Activated CD8-positive, alpha-beta T cell treated with anti-CD3 and anti-CD28 coated beads, Interleukin-2, amount 10 ng/mL, durations not matched to agents 7 days and 5 days (primary cell): ENCODE results near the gene FBXO10. TPM values are rescaled to one million over a fixed set of nuclear protein-coding genes. Genes with fewer than 3 reads are reported as not detected.

Source experiments
- ATAC-seq: fragments of 150-1000 bp; cut with Tn5 transposase; one replicate; pipeline ENCODE4 v1.10.0; 2021; ENCODE audit warnings: moderate library complexity
- CTCF ChIA-PET: fragments of 350-600 bp; sonication (Branson Sonifier 250); formaldehyde crosslinking; loops from one replicate; lab custom pipeline; 2021; ENCODE audit warnings: antibody characterized with exemption; lab: Charles Lee
- POLR2A ChIA-PET: fragments of 350-600 bp; sonication (Branson Sonifier 250); formaldehyde crosslinking; loops from one replicate; lab custom pipeline; 2021; ENCODE audit warnings: antibody characterized with exemption; lab: Charles Lee
- DNase-seq: peaks from one replicate; pipeline ENCODE4 v3.0.0-alpha.2; 2020
- H3K27ac Mint-ChIP-seq: one replicate; pipeline ENCODE4 v1.8.0; 2021; ENCODE audit warnings: mild to moderate bottlenecking, mixed read lengths
- H3K27me3 Mint-ChIP-seq: one replicate; pipeline ENCODE4 v1.8.0; 2021; ENCODE audit warnings: low read depth, mixed read lengths
- H3K36me3 Mint-ChIP-seq: one replicate; pipeline ENCODE4 v1.8.0; 2021; ENCODE audit warnings: low read depth, mixed read lengths
- H3K4me1 Mint-ChIP-seq: one replicate; pipeline ENCODE4 v1.8.0; 2021; ENCODE audit warnings: low read depth, mixed read lengths
- H3K4me3 Mint-ChIP-seq: one replicate; pipeline ENCODE4 v1.8.0; 2021; ENCODE audit warnings: mild to moderate bottlenecking, mixed read lengths
- H3K9me3 Mint-ChIP-seq: one replicate; pipeline ENCODE4 v1.8.0; 2022; ENCODE audit warnings: mixed read lengths; ENCODE audit not compliant: insufficient read depth
- total RNA-seq, 2 experiments: library from RNA; stranded (reverse); gene quantifications; one replicate each; pipeline ENCODE4 v1.2.3, GENCODE V29; 2021

Gene FBXO10
- total RNA-seq, 2 experiments from 2014 or later = 2.0 to 2.3 TPM

GRCh38 chr9:37563806-37564513, 12.2 kb downstream of the FBXO10 start:
- no peaks in the 10 kb centered on the region for H3K4me1 Mint-ChIP-seq
- CTCF ChIA-PET = interaction anchor here (1.3 kb wide), 1 partner anchor 10 kb away, joined by 3 read pairs; no protein-coding TSS in a partner anchor
- peaks cover 14% of the 10 kb centered on the region for H3K9me3 Mint-ChIP-seq
- DNase-seq (no peak), ATAC-seq (no peak)
- no peaks in the 10 kb centered on the region for H3K27me3 Mint-ChIP-seq
- peaks cover 23% of the 10 kb centered on the region for H3K36me3 Mint-ChIP-seq
- H3K4me3 Mint-ChIP-seq = no peak overlapping the region
- POLR2A ChIA-PET = no interaction called here
- no peak overlapping the region for H3K27ac Mint-ChIP-seq

DNA sequence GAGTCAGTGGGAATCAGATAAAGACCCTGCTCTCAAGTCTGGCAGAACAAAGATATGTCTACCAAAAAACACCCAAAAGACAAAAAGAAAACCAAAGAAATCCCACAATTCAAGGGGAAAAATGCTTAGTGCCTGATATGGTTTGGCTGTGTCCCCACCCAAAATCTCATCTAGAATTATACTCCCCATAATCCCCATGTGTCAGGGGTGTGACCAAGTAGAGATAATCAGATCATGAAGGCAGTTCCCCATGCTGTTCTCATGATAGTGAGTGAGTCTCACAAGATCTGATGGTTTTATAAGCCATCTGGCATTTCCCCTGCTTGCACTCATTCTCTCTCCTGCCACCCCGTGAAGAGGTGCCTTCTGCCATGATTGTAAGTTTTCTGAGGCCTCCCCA, 13.4 kb downstream of the FBXO10 start:
- no peak for DNase-seq
- H3K27ac Mint-ChIP-seq = no peak overlapping the region
- ChIA-PET POLR2A (no interaction called here), CTCF (no interaction called here)
- peaks cover 14% of the 10 kb centered on the region for H3K9me3 Mint-ChIP-seq
- no peaks in the 10 kb centered on the region for H3K4me1 Mint-ChIP-seq
- no peaks in the 10 kb centered on the region for H3K27me3 Mint-ChIP-seq
- ATAC-seq = no peak
- no peak overlapping the region for H3K4me3 Mint-ChIP-seq
- peaks cover 19% of the 10 kb centered on the region for H3K36me3 Mint-ChIP-seq

DNA sequence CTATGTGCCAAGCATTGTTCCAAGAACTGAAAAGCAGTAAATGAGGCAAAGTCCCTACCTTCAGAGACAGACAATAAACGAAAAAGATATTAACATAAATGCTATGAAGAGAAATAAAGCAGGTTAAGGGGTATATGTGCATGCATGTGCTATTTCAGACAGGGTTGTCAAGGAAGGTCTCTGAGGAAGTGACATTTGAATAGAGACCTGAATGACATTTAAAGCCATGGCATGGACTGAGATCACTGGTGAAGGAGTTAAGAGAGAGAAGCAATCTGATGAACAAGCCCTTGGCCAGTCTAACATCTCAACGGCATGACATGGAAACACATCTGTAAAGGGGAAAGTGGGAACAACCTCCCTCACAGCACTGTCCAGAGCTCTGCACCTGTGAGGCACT, 14.5 kb downstream of the FBXO10 start:
- H3K27me3 Mint-ChIP-seq = no peaks in the 10 kb centered on the region
- POLR2A ChIA-PET = no interaction called here
- CTCF ChIA-PET = no interaction called here
- DNase-seq = no peak
- no peak overlapping the region for H3K4me3 Mint-ChIP-seq
- peaks cover 19% of the 10 kb centered on the region for H3K36me3 Mint-ChIP-seq
- H3K27ac Mint-ChIP-seq = no peak overlapping the region
- no peak for ATAC-seq
- H3K9me3 Mint-ChIP-seq = peaks cover 14% of the 10 kb centered on the region
- H3K4me1 Mint-ChIP-seq = no peaks in the 10 kb centered on the region

DNA sequence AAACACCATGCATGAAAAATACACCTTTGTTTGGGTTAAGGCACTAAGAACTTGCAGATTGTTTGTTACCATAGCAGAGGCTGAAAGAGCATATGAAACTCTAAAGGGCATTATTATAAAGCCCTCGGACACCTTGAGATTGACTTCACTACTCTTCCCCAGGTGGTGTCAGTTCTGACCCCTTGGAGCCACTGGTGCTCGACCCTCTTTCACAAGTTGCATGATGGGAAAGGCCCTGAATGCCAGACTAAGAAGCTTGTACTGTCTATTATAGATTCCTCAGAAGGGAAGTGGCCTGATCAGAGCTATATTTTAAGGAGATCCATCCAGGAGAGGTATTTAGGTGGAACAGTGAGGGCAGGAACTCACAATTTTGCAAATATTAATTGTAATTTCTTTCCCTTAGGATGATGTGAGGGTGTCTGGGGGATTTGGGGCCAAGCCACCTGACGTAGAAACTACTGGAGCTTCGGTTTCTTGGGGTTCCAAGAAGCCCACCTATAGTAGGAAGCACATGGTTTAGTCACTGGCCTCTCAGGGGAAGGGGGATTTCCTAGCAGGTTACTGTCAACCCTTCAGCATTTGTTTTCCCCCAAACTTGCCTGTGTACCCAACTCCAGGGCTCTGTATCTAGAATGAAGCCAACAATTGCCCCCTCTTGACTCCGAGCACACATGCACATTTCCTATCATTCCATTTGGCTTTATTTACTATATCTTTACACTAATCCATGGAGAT, 16.2 kb downstream of the FBXO10 start:
- ChIA-PET CTCF (no interaction called here), POLR2A (no interaction called here)
- Mint-ChIP-seq H3K9me3 (peaks cover 10% of the 10 kb centered on the region), H3K4me1 (no peaks in the 10 kb centered on the region), H3K36me3 (peaks cover 14% of the 10 kb centered on the region), H3K27ac (no peak overlapping the region), H3K27me3 (no peaks in the 10 kb centered on the region), H3K4me3 (no peak overlapping the region)
- ATAC-seq (no peak), DNase-seq (no peak)

- DNase-seq (no peak), ATAC-seq (no peak)
- H3K36me3 Mint-ChIP-seq = peaks cover 8% of the 10 kb centered on the region
- H3K4me1 Mint-ChIP-seq = no peaks in the 10 kb centered on the region
- CTCF ChIA-PET = no interaction called here
- no peak overlapping the region for H3K27ac Mint-ChIP-seq
- H3K27me3 Mint-ChIP-seq = no peaks in the 10 kb centered on the region
- peaks cover 5% of the 10 kb centered on the region for H3K9me3 Mint-ChIP-seq
- POLR2A ChIA-PET = no interaction called here
- H3K4me3 Mint-ChIP-seq = no peak overlapping the region
These were observed 17.1 kb downstream of the FBXO10 start for GRCh38 chr9:37559125-37559524.

DNA sequence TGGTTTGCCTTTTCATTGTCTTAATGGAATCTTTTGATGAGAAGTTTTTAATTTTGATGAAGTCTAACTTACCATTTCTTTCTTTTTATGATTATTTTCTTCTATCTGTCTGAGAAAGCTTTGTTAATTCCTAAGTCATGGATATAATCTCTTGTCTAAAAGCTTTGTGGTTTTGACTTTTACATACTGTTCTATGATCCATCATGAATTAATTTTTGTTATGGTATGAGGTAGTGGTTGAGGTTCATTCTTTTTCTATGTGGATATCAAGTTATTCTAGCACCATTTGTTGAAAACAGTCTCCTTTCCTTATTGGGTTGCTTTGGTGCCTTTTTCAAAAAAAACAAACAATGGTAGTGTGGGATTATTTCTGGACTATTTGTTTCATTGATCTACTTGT, 20.4 kb downstream of the FBXO10 start:
- Mint-ChIP-seq H3K27ac (no peak overlapping the region), H3K4me3 (no peak overlapping the region), H3K27me3 (no peaks in the 10 kb centered on the region), H3K4me1 (no peaks in the 10 kb centered on the region), H3K9me3 (no peaks in the 10 kb centered on the region), H3K36me3 (no peaks in the 10 kb centered on the region)
- CTCF ChIA-PET = no interaction called here
- POLR2A ChIA-PET = no interaction called here
- ATAC-seq = no peak
- no peak for DNase-seq

- no peaks in the 10 kb centered on the region for H3K4me1 Mint-ChIP-seq
- H3K27me3 Mint-ChIP-seq = no peaks in the 10 kb centered on the region
- ChIA-PET POLR2A (no interaction called here), CTCF (no interaction called here)
- H3K36me3 Mint-ChIP-seq = no peaks in the 10 kb centered on the region
- H3K4me3 Mint-ChIP-seq = no peak overlapping the region
- H3K9me3 Mint-ChIP-seq = no peaks in the 10 kb centered on the region
- ATAC-seq = no peak
- no peak overlapping the region for H3K27ac Mint-ChIP-seq
- DNase-seq = no peak
These were observed 21.9 kb downstream of the FBXO10 start for GRCh38 chr9:37554318-37554717.

DNA sequence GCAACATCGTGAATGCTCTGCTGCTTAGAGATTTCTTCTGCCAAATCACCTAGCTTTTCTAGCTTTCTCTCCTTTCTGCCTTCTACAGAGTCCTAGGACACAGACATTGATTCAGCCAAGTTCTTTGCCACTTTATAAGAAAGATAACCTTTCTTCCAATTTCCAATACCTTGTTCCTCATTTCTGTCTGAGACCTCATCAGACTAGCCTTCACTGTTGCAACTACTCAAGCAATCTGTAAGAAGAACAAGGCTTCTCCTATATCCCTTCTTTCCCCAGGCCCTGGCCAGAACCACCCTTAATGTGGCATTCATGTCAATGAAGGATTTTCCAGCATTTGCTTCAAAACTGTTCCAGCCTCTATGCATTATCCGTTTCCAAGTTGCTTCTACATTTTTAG, 24.3 kb downstream of the FBXO10 start:
- H3K36me3 Mint-ChIP-seq = no peaks in the 10 kb centered on the region
- POLR2A ChIA-PET = no interaction called here
- H3K27me3 Mint-ChIP-seq = no peaks in the 10 kb centered on the region
- H3K9me3 Mint-ChIP-seq = no peaks in the 10 kb centered on the region
- no peak for DNase-seq
- no peak overlapping the region for H3K27ac Mint-ChIP-seq
- no peaks in the 10 kb centered on the region for H3K4me1 Mint-ChIP-seq
- CTCF ChIA-PET = no interaction called here
- H3K4me3 Mint-ChIP-seq = no peak overlapping the region
- ATAC-seq = no peak

- H3K27ac Mint-ChIP-seq = no peak overlapping the region
- no peak for ATAC-seq
These were observed 24.7 kb downstream of the FBXO10 start for GRCh38 chr9:37551468-37551867.

DNA sequence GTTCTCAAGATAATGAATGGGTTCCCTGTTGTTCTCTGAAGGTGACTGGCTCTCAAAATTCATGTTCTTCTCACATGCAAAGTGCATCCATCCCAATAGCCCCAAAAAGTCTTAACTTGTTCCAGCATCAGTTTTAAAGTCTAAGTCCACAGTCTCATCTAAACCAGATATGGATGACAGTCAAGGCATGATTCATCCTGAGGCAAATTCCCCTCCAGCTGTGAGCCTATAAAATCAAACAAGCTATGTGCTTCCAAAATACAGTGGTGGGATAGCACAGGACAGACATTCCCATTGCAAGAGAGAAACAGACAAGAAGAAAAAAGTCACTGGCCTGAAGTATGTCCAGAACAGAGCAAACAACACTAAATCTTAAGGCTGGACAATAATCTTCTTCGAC, 25.4 kb downstream of the FBXO10 start:
- no peaks in the 10 kb centered on the region for H3K27me3 Mint-ChIP-seq
- POLR2A ChIA-PET = no interaction called here
- H3K36me3 Mint-ChIP-seq = no peaks in the 10 kb centered on the region
- H3K4me3 Mint-ChIP-seq = no peak overlapping the region
- H3K4me1 Mint-ChIP-seq = no peaks in the 10 kb centered on the region
- no peak overlapping the region for H3K27ac Mint-ChIP-seq
- ATAC-seq = no peak
- CTCF ChIA-PET = no interaction called here
- no peak for DNase-seq
- no peaks in the 10 kb centered on the region for H3K9me3 Mint-ChIP-seq

More at GRCh38 chr9:37551468-37551867, 24.7 kb downstream of the FBXO10 start:
- H3K9me3 Mint-ChIP-seq = no peaks in the 10 kb centered on the region
- POLR2A ChIA-PET = no interaction called here
- H3K36me3 Mint-ChIP-seq = no peaks in the 10 kb centered on the region
- no peak overlapping the region for H3K4me3 Mint-ChIP-seq
- CTCF ChIA-PET = no interaction called here
- no peaks in the 10 kb centered on the region for H3K27me3 Mint-ChIP-seq
- DNase-seq = no peak
- H3K4me1 Mint-ChIP-seq = no peaks in the 10 kb centered on the region

GRCh38 chr9:37549527-37549926, 26.7 kb downstream of the FBXO10 start:
- Mint-ChIP-seq H3K4me3 (no peak overlapping the region), H3K9me3 (no peaks in the 10 kb centered on the region), H3K27ac (no peak overlapping the region), H3K4me1 (no peaks in the 10 kb centered on the region), H3K27me3 (no peaks in the 10 kb centered on the region), H3K36me3 (no peaks in the 10 kb centered on the region)
- no peak for DNase-seq
- ChIA-PET CTCF (no interaction called here), POLR2A (interaction anchor here (0.6 kb wide), 1 partner anchor 50 kb away, joined by 5 read pairs; no protein-coding TSS in a partner anchor)
- no peak for ATAC-seq

- DNase-seq (no peak), ATAC-seq (no peak)
- Mint-ChIP-seq H3K27me3 (no peaks in the 10 kb centered on the region), H3K36me3 (no peaks in the 10 kb centered on the region), H3K27ac (no peak overlapping the region), H3K4me1 (no peaks in the 10 kb centered on the region), H3K4me3 (no peak overlapping the region), H3K9me3 (no peaks in the 10 kb centered on the region)
- ChIA-PET CTCF (no interaction called here), POLR2A (no interaction called here)
These were observed 28.8 kb downstream of the FBXO10 start for GRCh38 chr9:37547328-37547878.
